ENCODE measurements around the gene GOLGA8S.
"Not testable (repeated sequence)": the region's sequence is repeated elsewhere in the genome, so short reads cannot be mapped to it uniquely, and the experiment has no call there.

DNA sequence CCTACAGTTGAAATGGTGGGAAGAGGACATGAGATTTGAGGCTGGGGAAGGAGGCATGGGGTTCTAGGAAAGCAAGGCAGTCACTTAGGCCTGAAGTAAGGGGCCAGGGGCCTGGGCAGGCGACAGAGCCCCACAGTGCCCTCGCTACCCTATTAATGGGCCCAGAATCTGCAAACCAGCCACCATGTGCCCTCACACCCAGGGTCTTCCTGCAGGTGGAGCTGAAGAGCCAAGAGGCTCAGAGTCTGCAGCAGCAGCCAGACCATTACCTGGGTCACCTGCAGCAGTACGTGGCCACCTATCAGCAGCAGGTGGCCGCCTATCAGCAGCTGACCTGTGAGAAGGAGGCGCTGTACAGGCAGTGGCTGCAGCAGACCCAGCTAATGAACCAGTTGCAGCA, 8.1 kb downstream of the GOLGA8S start:
- not testable (repeated sequence) for TF ChIP-seq POLR2A (IDR thresholded peaks at IDR 0.05; ENCODE audit: low read depth, low read length); POLR2AphosphoS5 (IDR thresholded peaks at IDR 0.05; ENCODE audit: low read depth, low read length); TAF1 (IDR thresholded peaks at IDR 0.05; ENCODE audit: borderline replicate concordance, low read depth, low read length)
